Ovary (tissue), 3 donors: Measurements from ENCODE around the gene MAST2.

Experiments
- CTCF ChIP-seq, 3 donors: fragments of 450-650 bp in 2 of 3; fragments of 200-600 bp in 1 of 3; IDR thresholded peaks; one replicate each; pipeline versions ENCODE4 v1.5.1 to v1.8.0; 2016 to 2022; ENCODE audit warnings: antibody characterized with exemption in 3 of 3, mild to moderate bottlenecking in 1 of 3
- EP300 ChIP-seq: sonication (generic); formaldehyde crosslinking; IDR thresholded peaks from one replicate; pipeline ENCODE4 v1.6.1; 2017; ENCODE audit warnings: antibody characterized with exemption
- POLR2A ChIP-seq: fragments of 450-650 bp; IDR thresholded peaks from one replicate; pipeline ENCODE4 v1.6.1; 2017; ENCODE audit warnings: antibody characterized with exemption, mild to moderate bottlenecking, moderate library complexity
- donor health status: DM: no; HTN: no; CAD: no.

- TF ChIP-seq POLR2A (no peak), CTCF (IDR thresholded peaks at IDR 0.05) (no peak), EP300 (no peak)
Observed at GRCh38 chr1:45854724-45855123, 51.3 kb downstream of the MAST2 start.
